Body of pancreas (tissue), 4 donors: ENCODE data around the gene MYO5B. TPM values are rescaled to one million over a fixed set of nuclear protein-coding genes. Genes with fewer than 3 reads are reported as not detected.

ENCODE experiments used
- ATAC-seq: fragments of 150-250 bp; one replicate; pipeline ENCODE4 v1.9.1; 2016
- DNase-seq, 4 donors: peaks; one replicate each; pipeline ENCODE4 v3.0.0-alpha.2; 2019
- H3K27ac ChIP-seq, 4 donors: fragments of 200-600 bp; sonication (generic); 1 replicate in 3 of 4; 2 replicates in 1 of 4; pipeline versions ENCODE4 v1.5.1 to v1.6.1; 2016 to 2019; ENCODE audit warnings: mild to moderate bottlenecking in 1 of 4, mixed read lengths in 1 of 4, moderate library complexity in 1 of 4
- H3K27me3 ChIP-seq, 2 donors: fragments of 200-600 bp; sonication (generic); one replicate each; pipeline ENCODE4 v1.6.0; 2016; ENCODE audit warnings: mild to moderate bottlenecking in 1 of 2
- H3K36me3 ChIP-seq, 2 donors: fragments of 200-600 bp; sonication (generic); replicated peaks in 1 of 2; 2 replicates each; pipeline ENCODE4 v1.5.1; 2016; ENCODE audit warnings: low read depth in 2 of 2; ENCODE audit not compliant: insufficient read depth in 1 of 2
- H3K4me1 ChIP-seq: fragments of 200-600 bp; sonication (generic); one replicate; pipeline ENCODE4 v1.6.0; 2016
- H3K4me3 ChIP-seq, 2 donors: fragments of 200-600 bp; sonication (generic); 1 replicate in 1 of 2; 2 replicates in 1 of 2; pipeline ENCODE4 v1.5.1; 2016 to 2019
- H3K9me3 ChIP-seq, 3 donors: fragments of 200-600 bp; sonication (generic); 1 replicate in 2 of 3; 2 replicates in 1 of 3; pipeline ENCODE4 v1.5.1; 2016
- POLR2A ChIP-seq, 3 donors: fragments of 450-650 bp; IDR thresholded peaks; one replicate each; pipeline ENCODE4 v1.6.1; 2016; ENCODE audit warnings: antibody characterized with exemption in 3 of 3, mild to moderate bottlenecking in 2 of 3
- whole genome bisulfite sequencing, 2 donors: methylation state at CpG; one replicate each; pipeline ENCODE4 v1.1.5; 2017; 5-methylcytosine and 5-hydroxymethylcytosine counted together
- intact Hi-C: fragments of 100-400 bp; cut with DNase I; formaldehyde crosslinking; loops from one replicate; pipeline ENCODE4 v1.15.1; 2023
- total RNA-seq, 2 donors: library from RNA; depleted of rRNA; stranded (reverse); fragments of >200 nt; gene quantifications; one replicate each; pipeline ENCODE4 v1.1.0, GENCODE V29; 2016
- TF ChIP-seq, protein P1 (sequence below), 7 experiments: fragments of 450-650 bp in 4 of 7; fragments of 200-600 bp in 3 of 7; sonication (generic) in 3 of 7; IDR thresholded peaks; one replicate each; pipeline ENCODE4 v1.5.1; 2016 to 2019; ENCODE audit warnings: antibody characterized with exemption in 7 of 7

MYO5B gene
- total RNA-seq, 2 donors from 2014 or later: 17.1 to 18.2 TPM

DNA sequence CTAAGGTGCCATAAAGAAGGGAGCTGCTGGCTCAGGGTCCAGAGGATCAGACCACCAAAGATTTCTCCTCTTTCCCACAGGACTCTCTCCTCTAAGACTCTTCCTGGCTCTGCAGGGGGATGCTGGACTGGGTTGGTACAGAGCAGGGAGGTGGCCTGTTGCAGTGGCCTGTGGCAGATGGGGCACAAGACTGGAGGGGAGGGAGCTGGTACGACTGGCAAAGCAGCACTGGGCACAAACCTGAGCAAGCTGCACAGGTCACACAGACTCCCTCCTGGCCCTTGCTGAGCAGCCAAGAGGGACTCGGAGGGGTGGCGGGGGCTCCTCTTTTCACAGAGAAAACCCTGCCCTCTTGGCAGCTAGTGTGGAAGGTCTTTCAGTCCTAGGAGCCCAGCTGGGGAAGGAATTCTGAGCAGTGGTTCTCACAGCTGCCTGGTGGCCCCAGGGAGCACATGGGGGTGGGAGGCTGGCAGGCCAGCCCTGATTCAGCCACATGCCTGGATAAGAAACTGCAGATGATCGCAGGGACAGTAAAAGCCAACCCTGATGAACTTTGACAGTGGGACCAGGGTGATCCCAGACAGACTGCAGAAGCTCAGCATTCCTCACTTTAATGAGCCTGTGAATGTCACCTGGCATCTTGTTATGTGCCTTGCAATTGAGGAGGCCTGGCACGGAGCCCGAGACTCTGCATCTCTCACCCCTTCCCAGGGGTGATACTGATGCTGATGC lies 349.2 kb downstream of the MYO5B start:
- WGBS, 2 donors: 70 to 85% methylated on average over 6 of the region's 6 CpGs
- DNase-seq: no peak
- no peak for TF ChIP-seq POLR2A (IDR thresholded peaks at IDR 0.05)
- TF ChIP-seq, protein P1, sequence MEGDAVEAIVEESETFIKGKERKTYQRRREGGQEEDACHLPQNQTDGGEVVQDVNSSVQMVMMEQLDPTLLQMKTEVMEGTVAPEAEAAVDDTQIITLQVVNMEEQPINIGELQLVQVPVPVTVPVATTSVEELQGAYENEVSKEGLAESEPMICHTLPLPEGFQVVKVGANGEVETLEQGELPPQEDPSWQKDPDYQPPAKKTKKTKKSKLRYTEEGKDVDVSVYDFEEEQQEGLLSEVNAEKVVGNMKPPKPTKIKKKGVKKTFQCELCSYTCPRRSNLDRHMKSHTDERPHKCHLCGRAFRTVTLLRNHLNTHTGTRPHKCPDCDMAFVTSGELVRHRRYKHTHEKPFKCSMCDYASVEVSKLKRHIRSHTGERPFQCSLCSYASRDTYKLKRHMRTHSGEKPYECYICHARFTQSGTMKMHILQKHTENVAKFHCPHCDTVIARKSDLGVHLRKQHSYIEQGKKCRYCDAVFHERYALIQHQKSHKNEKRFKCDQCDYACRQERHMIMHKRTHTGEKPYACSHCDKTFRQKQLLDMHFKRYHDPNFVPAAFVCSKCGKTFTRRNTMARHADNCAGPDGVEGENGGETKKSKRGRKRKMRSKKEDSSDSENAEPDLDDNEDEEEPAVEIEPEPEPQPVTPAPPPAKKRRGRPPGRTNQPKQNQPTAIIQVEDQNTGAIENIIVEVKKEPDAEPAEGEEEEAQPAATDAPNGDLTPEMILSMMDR (IDR thresholded peaks at IDR 0.05): no peak
- ATAC-seq: no peak
- H3K27me3 ChIP-seq: no peaks in the 10 kb centered on the region
- no peak overlapping the region for H3K4me3 ChIP-seq
- intact Hi-C loops: no loop called here
- no peaks in the 10 kb centered on the region for H3K9me3 ChIP-seq
- H3K4me1 ChIP-seq: no peaks in the 10 kb centered on the region
- H3K36me3 ChIP-seq: peaks cover 0 to 5% of the 10 kb centered on the region in 2 donors
- H3K27ac ChIP-seq: no peak overlapping the region

DNA sequence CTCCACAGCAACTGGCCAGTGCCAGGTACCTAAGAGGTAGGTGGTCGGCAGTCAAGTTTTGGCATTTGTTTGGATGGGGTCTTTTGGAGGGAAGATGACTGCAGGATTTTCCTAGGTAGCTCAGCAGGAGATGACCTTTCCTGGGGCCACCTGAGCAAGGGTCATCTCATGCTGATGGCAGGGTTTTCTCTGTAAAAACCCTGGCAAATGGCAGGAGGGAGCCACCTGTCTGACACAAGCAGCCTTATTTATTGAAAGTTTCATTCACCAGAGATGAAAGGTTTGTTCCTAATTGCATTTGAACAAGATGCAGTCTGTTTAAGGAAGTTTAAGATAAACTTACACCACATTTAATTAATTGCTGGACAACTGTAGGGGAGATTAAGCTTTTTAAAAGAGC lies 350.0 kb downstream of the MYO5B start:
- TF ChIP-seq, protein P1 (IDR thresholded peaks at IDR 0.05): no peak
- TF ChIP-seq POLR2A (IDR thresholded peaks at IDR 0.05): no peak
- Histone ChIP-seq H3K27me3 (no peaks in the 10 kb centered on the region), H3K36me3 (peaks cover 0 to 5% of the 10 kb centered on the region in 2 donors), H3K27ac (no peak overlapping the region), H3K4me1 (no peaks in the 10 kb centered on the region), H3K9me3 (no peaks in the 10 kb centered on the region), H3K4me3 (no peak overlapping the region)
- DNase-seq: no peak
- 100% methylated on average over 1 of the region's 1 CpG for WGBS, 2 donors
- no peak for ATAC-seq
- intact Hi-C loops: no loop called here

DNA sequence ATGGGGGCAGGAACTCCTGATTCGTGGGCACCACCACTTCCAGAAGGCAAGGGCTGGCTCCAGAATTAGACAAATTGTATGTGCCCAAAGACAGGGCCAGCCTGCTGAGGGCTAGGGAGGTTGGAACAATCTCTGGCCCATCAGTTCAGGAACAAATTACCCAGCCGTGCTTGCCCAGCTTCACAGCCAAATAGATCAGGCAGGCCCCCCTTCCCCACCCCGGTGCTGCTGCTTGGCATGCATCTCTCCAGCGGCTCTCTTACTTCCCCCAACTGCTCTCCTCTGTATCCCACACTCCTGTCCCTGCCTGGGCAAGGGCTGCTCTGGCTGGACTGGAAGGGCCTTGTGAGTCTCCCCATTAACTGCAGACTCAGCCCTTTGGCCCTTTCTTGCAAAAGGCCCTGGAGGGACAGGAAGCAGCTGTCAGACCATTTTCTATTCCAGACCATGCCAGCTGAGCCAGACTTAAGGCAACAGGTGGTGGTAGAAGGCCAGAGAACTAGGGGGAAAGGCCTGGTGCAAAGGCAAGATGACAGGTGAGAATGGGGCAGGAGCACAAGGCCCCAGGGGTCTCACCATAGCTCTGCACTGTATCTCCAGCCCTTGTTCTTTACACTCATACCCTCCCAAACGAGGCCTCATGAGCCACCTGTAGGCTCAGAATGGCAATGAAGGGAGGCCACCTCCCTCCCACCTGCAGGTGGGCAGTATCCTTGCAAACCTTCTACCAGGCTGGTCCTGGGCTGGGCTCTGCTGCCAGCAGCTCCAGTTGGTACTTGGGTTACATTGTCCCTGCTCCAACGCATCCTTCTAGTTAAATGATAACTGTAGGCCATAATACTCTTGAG lies 350.9 kb downstream of the MYO5B start:
- intact Hi-C loops: no loop called here
- DNase-seq (no peak), ATAC-seq (no peak)
- H3K9me3 ChIP-seq: no peaks in the 10 kb centered on the region
- H3K4me3 ChIP-seq: no peak overlapping the region
- H3K4me1 ChIP-seq: no peaks in the 10 kb centered on the region
- WGBS, 2 donors: 89 to 90% methylated on average over 5 to 6 of the region's 6 CpGs
- no peaks in the 10 kb centered on the region for H3K27me3 ChIP-seq
- peaks cover 0 to 5% of the 10 kb centered on the region in 2 donors for H3K36me3 ChIP-seq
- no peak overlapping the region for H3K27ac ChIP-seq
- no peak for TF ChIP-seq POLR2A (IDR thresholded peaks at IDR 0.05)
- TF ChIP-seq, protein P1 (IDR thresholded peaks at IDR 0.05): no peak

DNA sequence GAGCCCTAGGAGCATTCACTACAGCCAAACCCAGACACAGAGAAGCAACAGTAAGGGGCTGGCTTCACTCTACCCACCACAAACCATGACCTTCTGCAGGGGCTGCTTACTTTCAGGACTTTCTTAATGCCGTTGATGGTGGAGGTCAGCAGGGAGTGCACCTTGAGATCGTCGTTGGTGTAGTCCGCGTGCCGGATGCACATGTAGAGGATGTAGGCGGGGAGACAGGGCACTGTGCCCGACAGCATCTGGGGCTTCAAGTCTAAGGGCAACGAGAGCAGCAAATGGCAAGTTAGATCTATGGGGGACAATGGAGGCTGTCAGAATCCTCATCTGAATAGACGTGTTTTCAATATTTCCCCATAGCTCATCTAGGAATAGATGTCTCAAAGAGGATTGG lies 351.8 kb downstream of the MYO5B start:
- ATAC-seq: no peak

More for the DNA sequence above, 351.8 kb downstream of the MYO5B start:
- Histone ChIP-seq H3K36me3 (peaks cover 0 to 5% of the 10 kb centered on the region in 2 donors), H3K27ac (no peak overlapping the region), H3K4me3 (no peak overlapping the region), H3K27me3 (no peaks in the 10 kb centered on the region), H3K4me1 (no peaks in the 10 kb centered on the region), H3K9me3 (no peaks in the 10 kb centered on the region)
- intact Hi-C loops: no loop called here
- no peak for DNase-seq
- 87 to 95% methylated on average over 10 of the region's 10 CpGs for WGBS, 2 donors
- no peak for TF ChIP-seq POLR2A (IDR thresholded peaks at IDR 0.05)
- TF ChIP-seq, protein P1 (IDR thresholded peaks at IDR 0.05): no peak
